Measurements from ENCODE around the gene SPATA22.
"Not testable (repeated sequence)": the region's sequence is repeated elsewhere in the genome, so short reads cannot be mapped to it uniquely, and the experiment has no call there.

SPATA22 gene

DNA sequence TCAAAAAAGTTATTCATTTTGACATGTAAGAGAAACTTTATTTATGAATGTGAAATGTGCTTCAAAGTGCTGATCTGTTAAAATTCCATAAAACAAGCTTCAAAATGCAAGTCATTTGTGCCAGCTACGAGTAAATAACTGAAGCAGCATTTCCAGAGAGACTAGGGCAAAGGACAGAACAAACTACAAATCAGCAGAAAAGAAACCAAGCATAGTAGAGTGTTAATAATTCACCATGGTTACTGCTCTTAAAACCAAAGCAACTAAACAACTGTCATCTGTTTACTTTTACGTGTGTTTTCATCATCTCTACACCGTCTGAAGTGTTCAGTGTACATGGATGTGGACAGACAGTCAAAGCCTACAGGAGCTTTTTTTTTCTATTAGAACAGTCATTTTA is 2.6 kb upstream of the SPATA22 start:
- DNase-seq (ENCODE audit: low read depth in 2 of 2), result no peak

DNA sequence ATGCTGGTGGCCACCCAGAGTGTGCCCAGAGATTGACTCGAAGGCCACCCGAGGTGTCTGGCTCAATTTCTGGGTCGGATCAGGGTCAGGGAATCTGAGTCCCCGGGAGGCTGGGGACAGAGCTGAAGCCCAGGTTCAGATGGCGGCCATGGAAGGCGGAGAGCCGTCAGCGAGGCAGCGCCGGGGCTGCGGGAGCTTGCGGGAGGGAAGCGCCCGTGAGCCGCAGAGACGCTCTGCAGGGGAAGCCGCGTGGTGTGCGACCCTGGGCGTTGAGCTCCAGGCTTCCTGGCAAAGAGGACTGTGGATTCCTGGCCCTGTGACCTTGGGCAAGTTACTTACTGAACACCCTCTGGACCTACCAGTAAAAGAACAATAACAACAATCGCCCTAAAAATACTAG is 518 bp upstream of the SPATA22 start:
- DNase-seq (ENCODE audit: low read depth in 2 of 2), result no peak

DNA sequence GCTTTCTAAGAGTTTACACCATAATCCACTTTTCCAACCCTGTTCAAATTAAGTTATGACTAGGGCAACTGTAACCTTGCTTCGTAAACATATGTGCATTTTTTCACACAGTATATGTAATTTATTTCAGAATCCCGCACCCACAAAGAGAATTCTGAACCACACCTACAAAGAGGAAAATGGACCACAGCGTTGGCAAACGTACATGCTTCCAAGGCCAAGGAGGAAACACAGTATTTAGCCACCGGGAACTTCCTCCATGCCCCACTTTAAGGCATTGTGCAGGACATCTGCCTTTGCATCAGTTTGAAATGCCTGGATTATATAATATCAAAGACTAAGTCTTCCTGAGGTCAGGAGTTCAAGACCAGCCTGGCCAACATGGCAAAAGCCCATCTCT is 2.1 kb downstream of the SPATA22 start:
- DNase-seq (ENCODE audit: low read depth in 2 of 2), result no peak

DNA sequence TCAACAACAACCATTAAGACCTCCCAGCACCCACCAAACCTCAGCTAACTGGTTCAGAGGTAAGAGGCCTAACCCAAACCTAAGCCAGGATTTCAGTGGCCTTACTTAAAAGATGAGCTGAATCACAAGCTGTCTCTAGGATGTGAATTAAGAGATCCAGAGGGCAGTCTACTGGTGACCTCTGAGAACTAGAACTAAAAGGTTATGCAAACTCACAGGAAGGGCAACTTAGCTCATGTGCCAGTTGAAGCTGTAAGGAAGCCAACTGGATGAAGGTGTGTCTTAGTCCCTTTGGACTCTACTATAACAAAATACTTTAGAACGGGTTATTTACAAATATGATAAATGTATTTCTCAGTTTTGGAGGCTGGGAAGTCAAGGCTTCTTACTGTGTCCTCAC is 5.3 kb downstream of the SPATA22 start:
- not testable (repeated sequence) for DNase-seq (ENCODE audit: low read depth in 2 of 2)

DNA sequence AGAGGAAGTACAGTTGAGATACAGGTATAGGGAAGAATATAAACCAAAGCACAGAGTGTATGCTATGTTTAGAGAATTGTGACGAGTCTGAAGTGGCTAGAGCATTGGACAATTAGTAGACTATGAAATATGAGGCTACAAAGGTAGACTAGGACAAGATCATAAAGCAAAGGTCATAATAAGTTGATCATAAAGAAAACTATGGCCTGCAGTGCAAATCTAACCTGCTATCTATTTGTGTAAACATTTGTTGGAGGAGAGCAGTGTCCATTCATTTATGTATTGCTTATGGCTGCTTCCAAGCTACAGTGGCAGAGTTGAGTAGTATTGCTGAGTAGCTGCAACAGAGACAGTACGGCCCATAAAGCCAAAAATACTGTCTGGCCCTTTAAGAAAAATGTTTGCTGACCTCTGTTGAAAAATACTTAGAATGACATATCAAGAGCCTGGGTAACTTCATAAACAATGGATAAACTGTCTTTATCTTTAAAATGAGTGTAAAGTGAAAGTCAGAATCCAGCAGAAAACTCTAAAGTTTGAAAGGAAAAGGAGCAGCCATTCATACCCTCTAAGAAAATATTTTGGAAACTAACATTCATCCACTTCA is 23.5 kb downstream of the SPATA22 start:
- no peak for DNase-seq (ENCODE audit: low read depth in 2 of 2)

DNA sequence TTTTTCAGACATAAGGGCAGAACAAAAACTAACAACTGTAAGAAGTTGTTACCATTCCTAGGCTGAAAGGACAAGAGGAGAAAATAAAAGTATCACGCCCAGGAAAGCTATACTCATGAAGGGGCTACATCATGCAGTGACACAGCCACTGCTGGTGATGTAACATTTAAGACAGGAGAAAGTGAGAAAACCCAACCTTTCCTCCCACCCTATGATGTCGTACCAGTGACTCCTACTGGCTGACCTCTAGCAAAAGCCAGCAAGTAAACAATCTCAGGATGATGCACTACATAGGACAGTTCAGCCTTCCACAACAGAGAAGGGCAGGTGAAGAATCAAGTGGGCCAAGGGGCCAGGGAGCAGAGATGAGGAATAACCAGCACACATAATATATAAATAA is 24.0 kb downstream of the SPATA22 start:
- no peak for DNase-seq (ENCODE audit: low read depth in 2 of 2)

DNA sequence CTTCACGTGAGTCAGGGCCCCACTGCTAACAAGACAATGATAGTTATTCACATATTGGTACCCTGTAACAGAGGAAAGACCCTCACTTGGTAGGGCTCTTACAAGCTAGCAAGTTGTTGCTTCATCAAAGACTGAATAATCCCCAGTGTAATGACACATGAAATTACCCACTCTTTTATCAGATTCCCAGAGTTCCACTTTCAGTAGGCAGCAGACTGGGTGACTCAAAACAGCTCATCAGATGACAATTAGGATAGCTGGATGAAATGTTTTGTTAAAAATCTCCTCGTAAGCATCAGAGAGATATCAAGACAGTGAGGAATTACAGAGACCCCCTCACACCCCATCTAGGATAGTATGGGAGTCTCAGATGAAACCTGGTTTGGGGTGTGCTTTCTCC is 31.2 kb downstream of the SPATA22 start:
- no peak for DNase-seq (ENCODE audit: low read depth in 2 of 2)

DNA sequence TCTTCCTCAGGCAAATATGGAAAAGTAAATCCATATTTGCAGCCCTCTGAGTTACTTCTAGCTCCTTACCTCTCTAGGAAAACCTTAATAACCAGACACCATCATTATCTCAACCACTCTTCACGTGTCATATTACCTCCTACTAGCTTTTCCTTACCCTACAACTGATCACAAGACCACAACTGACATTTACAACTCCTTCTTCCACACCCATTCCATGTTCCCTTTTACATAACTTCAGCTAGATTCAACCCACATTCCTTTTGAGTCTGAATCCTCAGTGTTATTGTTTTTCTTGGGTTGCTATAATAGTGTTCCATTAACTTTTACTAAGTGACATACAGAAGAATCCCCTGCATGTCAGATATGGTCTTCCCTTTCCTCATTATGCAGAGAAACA is 33.3 kb downstream of the SPATA22 start:
- DNase-seq (ENCODE audit: low read depth in 2 of 2), result no peak

DNA sequence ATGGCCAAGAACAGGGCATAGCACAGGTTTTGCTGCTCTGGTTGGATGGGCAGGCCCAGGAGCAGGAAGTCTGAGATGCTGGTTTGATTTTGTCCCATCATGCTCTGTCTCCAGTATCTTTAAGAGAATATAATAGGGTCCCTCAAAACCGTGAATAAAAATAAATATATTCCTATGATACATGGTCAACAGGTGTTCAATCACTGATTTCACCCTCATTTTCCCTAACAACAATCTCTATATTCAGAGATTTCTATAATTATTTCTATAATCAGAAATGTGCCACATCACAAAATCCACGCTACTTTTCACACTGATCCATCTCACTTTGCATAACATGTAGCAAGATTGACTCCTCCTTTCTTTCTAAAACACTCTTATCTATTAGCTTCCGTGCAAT is 37.9 kb downstream of the SPATA22 start, which contains the start of gene OR1E2:
OR1E2 (minus strand) TSS at position 101 of the 400 bp plus-strand sequence; CDS start at position 101, 0 bp downstream.
- DNase-seq (ENCODE audit: low read depth in 2 of 2), result no peak

DNA sequence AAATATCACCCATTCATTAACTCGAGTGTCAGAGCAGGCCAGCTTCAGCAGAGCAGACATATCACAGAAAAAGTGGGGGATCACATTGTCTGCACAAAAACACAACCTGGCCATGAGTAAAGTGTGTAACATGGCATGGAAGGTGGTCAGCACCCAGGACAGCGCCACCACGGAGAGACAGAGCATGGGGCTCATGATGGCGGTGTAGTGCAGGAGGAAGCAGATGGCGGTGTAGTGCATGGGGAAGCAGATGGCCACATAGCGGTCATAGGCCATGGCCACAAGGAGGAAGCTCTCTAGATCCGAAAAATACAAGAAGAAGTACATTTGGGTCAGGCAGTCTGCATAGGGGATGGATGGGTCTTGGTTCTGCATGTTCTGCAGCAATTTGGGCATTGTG is 38.4 kb downstream of the SPATA22 start:
- not testable (repeated sequence) for DNase-seq (ENCODE audit: low read depth in 2 of 2)

DNA sequence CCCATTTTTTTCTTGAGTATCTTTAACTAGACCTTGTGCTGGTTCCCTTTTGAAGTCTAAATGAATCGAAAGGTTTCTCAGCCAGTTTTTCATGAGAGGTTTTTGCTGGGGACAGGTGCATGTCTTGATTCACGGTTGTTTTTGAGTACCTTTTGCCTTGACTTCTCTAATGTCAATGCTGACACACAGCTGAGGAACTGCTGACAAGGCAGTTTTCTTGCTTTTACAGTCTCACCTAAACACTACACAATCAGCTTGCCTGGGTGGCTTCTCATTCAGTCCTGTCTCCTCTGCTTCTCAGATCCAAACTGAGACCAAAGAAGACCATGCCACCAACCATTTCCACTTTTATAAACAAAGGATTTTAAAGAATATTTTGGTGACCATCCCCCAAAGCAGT is 53.4 kb downstream of the SPATA22 start:
- no peak for DNase-seq (ENCODE audit: low read depth in 2 of 2)

DNA sequence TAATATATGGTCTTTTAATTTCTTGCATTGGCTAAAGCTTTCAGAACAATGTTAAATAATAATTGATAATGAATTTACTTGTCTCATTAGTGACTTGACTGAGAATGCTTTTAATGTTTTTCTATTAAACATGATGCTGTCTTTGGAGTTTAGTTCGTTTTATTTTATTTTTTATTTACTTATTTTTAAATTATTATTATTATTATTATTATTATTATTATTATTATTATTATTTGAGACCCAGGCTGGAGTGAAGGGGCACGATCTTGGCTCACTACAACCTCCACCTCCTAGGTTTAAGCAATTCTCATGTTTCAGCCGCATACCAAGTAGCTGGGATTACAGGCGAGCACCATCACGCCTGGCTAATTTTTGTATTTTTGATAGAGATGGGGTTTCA is 56.0 kb downstream of the SPATA22 start:
- DNase-seq (ENCODE audit: low read depth in 2 of 2), result no peak

DNA sequence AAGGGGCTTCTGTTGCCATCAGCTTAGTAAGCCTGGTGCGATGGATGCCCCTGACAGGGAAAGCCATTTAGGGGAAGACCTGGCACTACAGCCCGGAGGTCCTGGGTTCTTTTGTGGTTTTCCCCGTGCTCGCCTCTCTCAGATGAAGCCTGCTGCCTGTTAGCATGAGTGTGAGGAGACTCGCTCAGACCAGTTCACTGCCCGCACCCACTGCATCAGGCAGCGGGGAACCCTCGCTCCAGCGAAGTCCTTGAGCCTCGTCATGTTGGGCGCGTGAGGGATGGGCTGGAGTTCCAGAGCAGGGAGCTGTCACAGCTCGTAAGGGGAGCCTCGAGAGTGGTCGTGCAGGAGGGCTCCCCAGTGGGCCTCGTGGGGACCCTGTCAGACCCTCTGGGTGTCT is 59.4 kb downstream of the SPATA22 start:
- not testable (repeated sequence) for DNase-seq (ENCODE audit: low read depth in 2 of 2)

DNA sequence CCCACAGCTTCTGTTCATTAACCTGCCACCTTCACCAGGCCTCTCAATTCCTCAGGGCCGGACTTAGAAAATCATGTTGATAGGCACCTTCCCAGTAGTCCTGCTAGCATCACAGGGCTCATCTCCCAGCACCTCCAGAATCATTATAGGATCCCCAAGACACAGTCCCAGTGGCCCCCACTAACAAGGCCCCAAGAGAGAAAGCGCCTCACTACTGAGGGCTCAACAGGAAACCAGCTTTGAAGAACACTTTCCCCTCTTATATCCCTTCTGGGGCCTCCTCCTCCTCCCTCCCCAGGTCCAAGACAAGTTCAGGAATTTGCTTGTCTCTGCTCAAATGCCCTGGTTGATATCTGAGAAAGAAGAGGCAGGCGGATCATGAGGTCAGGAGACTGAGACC is 60.5 kb downstream of the SPATA22 start, which contains the start of gene OR3A3:
OR3A3 (plus strand) TSS at position 301 of the 400 bp plus-strand sequence.
- no peak for DNase-seq (ENCODE audit: low read depth in 2 of 2)

DNA sequence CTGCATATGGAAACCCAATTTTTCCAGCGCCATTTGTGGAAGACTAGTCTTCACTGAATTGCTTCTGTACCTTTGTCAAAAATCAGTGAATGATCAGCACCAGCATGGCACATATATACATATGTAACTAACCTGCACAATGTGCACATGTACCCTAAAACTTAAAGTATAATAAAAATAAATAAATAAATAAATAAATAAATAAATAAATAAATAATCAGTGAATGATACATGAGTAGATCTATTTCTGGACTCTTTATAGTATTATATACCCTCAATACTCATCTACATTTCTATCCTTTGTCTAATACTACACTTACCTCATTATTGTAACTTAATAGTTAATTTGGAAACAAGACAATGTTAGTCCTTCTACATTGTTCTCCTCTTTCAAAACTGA is 67.8 kb downstream of the SPATA22 start:
- not testable (repeated sequence) for DNase-seq (ENCODE audit: low read depth in 2 of 2)

DNA sequence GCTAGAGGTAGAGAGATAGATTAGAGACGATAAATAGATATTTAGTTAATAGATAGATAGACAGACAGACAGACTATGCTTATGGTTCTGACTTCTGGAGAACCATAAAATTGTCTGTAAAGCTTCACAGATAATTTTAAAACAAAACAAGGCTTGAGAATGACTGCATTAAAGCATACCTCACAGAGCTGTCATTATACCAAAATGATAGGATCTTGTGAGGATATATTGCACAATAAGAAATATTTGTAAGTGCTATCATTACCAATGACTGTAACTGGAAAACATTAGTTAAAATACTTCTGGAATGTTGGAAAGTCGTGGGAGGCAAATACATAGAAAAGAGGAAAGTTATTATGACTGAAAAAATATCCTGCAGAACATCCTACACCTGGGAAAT is 69.8 kb downstream of the SPATA22 start:
- DNase-seq (ENCODE audit: low read depth in 2 of 2), result no peak

DNA sequence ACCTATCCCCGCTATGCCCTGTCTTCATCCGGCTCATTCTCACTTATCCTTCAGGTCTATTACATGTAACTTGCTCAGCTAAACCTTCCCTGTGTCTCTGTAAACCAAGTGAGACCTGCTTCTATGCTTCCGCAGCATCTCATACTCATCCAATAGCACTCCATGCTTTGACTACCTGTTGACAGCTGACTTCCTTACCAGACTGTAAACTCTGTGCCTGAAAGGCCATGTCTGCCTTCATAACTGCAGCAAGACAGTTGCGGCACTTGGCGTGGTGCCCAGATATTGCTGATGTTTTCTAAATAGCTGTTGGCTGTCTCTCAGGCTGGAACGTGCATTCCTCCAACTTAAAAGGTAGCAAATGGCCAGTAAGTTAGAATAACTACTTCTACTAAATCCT is 71.6 kb downstream of the SPATA22 start:
- no peak for DNase-seq (ENCODE audit: low read depth in 2 of 2)

DNA sequence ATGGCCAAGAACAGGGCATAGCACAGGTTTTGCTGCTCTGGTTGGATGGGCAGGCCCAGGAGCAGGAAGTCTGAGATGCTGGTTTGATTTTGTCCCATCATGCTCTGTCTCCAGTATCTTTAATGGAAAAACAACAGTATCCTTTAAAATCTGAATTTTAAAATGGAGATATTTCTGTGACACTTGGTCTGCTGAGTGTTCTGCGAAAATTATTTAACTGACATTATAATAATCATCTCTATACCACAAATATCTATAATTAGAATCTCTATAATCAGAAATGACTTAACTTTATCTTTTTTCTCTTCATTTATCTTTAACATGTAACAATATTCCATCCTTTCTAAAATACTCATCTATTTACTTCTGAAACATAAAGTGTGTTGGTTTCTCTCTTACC is 73.3 kb downstream of the SPATA22 start, which contains the start of gene OR1E1:
OR1E1 (minus strand) TSS at position 101 of the 400 bp plus-strand sequence; CDS start at position 101, 0 bp downstream.
- no peak for DNase-seq (ENCODE audit: low read depth in 2 of 2)

DNA sequence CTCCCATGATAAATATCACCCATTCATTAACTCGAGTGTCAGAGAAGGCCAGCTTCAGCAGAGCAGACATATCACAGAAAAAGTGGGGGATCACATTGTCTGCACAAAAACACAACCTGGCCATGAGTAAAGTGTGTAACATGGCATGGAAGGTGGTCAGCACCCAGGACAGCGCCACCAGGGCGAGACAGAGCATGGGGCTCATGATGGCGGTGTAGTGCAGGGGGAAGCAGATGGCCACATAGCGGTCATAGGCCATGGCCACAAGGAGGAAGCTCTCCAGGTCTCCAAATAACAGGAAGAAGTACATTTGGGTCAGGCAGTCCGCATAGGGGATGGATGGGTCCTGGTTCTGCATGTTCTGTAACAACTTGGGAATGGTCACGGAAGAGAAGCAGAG is 73.8 kb downstream of the SPATA22 start:
- DNase-seq (ENCODE audit: low read depth in 2 of 2), result not testable (repeated sequence)

Measured in stimulated activated CD8-positive, alpha-beta memory T cell treated with anti-CD3 and anti-CD28 coated beads, Interleukin-2, amount 100 ng/mL, for 1 hour (primary cell).